GM19238 (cell line): ENCODE measurements around the gene RETSAT.
A peak's percentile ranks its signal among the peaks of the same experiment; 100 is the strongest.
"Not testable (repeated sequence)": the region's sequence is repeated elsewhere in the genome, so short reads cannot be mapped to it uniquely, and the experiment has no call there.

Experiments used
- DNase-seq: peaks from one replicate; pipeline ENCODE4 v3.0.0; 2011; ENCODE audit warnings: low spot score; ENCODE audit not compliant: insufficient read length

Gene RETSAT

GRCh38 chr2:85333877-85334276, 20.5 kb downstream of the RETSAT start:
- DNase-seq = not testable (repeated sequence)

- no peak for DNase-seq
Observed at GRCh38 chr2:85330839-85331636, 23.3 kb downstream of the RETSAT start.

GRCh38 chr2:85329701-85330100, 24.6 kb downstream of the RETSAT start:
- DNase-seq = not testable (repeated sequence)

- DNase-seq = no peak
Observed at GRCh38 chr2:85329181-85329651, 25.1 kb downstream of the RETSAT start.

GRCh38 chr2:85327822-85328617, 26.3 kb downstream of the RETSAT start, which contains the start of gene TGOLN2:
TGOLN2 (minus strand) TSS chr2:85327989; CDS start chr2:85327962, 27 bp downstream.
- DNase-seq = peak; percentile 96

GRCh38 chr2:85327160-85327821, 27.0 kb downstream of the RETSAT start:
- peak; percentile 40 for DNase-seq

- peak; percentile 45 for DNase-seq
Observed at GRCh38 chr2:85326406-85327159, 27.7 kb downstream of the RETSAT start.

GRCh38 chr2:85325466-85325811, 28.9 kb downstream of the RETSAT start:
- DNase-seq = no peak

- no peak for DNase-seq
Observed at GRCh38 chr2:85324639-85325465, 29.5 kb downstream of the RETSAT start.

- DNase-seq = not testable (repeated sequence)
Observed at GRCh38 chr2:85323988-85324367, 30.4 kb downstream of the RETSAT start.

GRCh38 chr2:85323351-85323987, 30.9 kb downstream of the RETSAT start:
- no peak for DNase-seq

GRCh38 chr2:85319796-85320195, 34.5 kb downstream of the RETSAT start:
- no peak for DNase-seq

GRCh38 chr2:85318222-85319074, 35.9 kb downstream of the RETSAT start:
- DNase-seq = no peak

GRCh38 chr2:85315921-85316320, 38.4 kb downstream of the RETSAT start:
- not testable (repeated sequence) for DNase-seq

GRCh38 chr2:85314884-85315242, 39.5 kb downstream of the RETSAT start:
- DNase-seq = no peak

- no peak for DNase-seq
Observed at GRCh38 chr2:85312404-85312803, 41.9 kb downstream of the RETSAT start.

- no peak for DNase-seq
Observed at GRCh38 chr2:85310330-85310729, 44.0 kb downstream of the RETSAT start.

GRCh38 chr2:85309699-85310321, 44.5 kb downstream of the RETSAT start:
- DNase-seq = no peak
